Aorta (tissue), 5 donors: ENCODE results near the gene G6PC2. TPM values are rescaled to one million over a fixed set of nuclear protein-coding genes. Genes with fewer than 3 reads are reported as not detected.
"Not testable (repeated sequence)": the region's sequence is repeated elsewhere in the genome, so short reads cannot be mapped to it uniquely, and the experiment has no call there.

ENCODE experiments used
- ATAC-seq: fragments of 200-7000 bp; cut with Tn5 transposase; one replicate; pipeline ENCODE4 v1.9.1; 2022; ENCODE audit warnings: moderate library complexity; ENCODE audit not compliant: low FRiP score
- DNase-seq, 2 donors: peaks; one replicate each; pipeline ENCODE4 v3.0.0-alpha.2; 2020
- H3K27ac ChIP-seq, 2 donors: one replicate each; pipeline ENCODE4 v1.5.1; 2013; ENCODE audit warnings: low read length in 2 of 2, mild to moderate bottlenecking in 2 of 2, moderate library complexity in 2 of 2, control low read depth in 1 of 2, inconsistent platforms in 1 of 2, low read depth in 1 of 2
- H3K27me3 ChIP-seq, 2 donors: one replicate each; pipeline ENCODE4 v1.6.1; 2013; ENCODE audit warnings: control low read depth in 1 of 2, low read length in 1 of 2, mild to moderate bottlenecking in 1 of 2, moderate library complexity in 1 of 2; ENCODE audit not compliant: insufficient read depth in 2 of 2, control insufficient read depth in 1 of 2
- H3K36me3 ChIP-seq, 2 donors: one replicate each; pipeline ENCODE4 v1.6.1; 2013; ENCODE audit warnings: control low read depth in 1 of 2, low read length in 1 of 2, mild to moderate bottlenecking in 1 of 2; ENCODE audit not compliant: insufficient read depth in 2 of 2, control insufficient read depth in 1 of 2
- H3K4me1 ChIP-seq, 2 donors: one replicate each; pipeline ENCODE4 v1.6.1; 2013; ENCODE audit warnings: low read length in 2 of 2, control low read depth in 1 of 2, mild to moderate bottlenecking in 1 of 2, moderate library complexity in 1 of 2; ENCODE audit not compliant: insufficient read depth in 2 of 2, control insufficient read depth in 1 of 2
- H3K4me3 ChIP-seq, 2 donors: one replicate each; pipeline ENCODE4 v1.5.1; 2013; ENCODE audit warnings: low read length in 2 of 2, control low read depth in 1 of 2, mild to moderate bottlenecking in 1 of 2
- H3K9me3 ChIP-seq: one replicate; pipeline ENCODE4 v1.6.1; 2013; ENCODE audit warnings: mild to moderate bottlenecking, low read length; ENCODE audit not compliant: control insufficient read depth
- WGBS, 2 donors: extraction: QIAGEN DNeasy Blood & Tissue Kit; methylation state at CpG; one replicate each; pipeline ENCODE4 v1.1.7; 2013; 5-methylcytosine and 5-hydroxymethylcytosine counted together
- intact Hi-C, 2 donors: fragments of 100-400 bp; cut with DNase I; formaldehyde crosslinking; loops; one replicate each; pipeline versions ENCODE4 v1.14.2 to v1.15.0; 2022
- long read RNA-seq, 2 donors: library from polyadenylated mRNA; unstranded; transcript quantifications; one replicate each; pipeline ENCODE4 v2.0.0, GENCODE V29; 2020 to 2021
- polyA plus RNA-seq, 2 donors: library from polyadenylated mRNA; stranded (reverse); fragments of 200-250 nt; gene quantifications; one replicate each; pipeline ENCODE4 v1.2.3, GENCODE V29; 2013
- total RNA-seq, 2 donors: library from RNA; stranded (reverse); fragmentation: NEBNext Ultra II Directional; extraction: Animal tissue kit (Norgen Biotek cat#: 25700); gene quantifications; one replicate each; pipeline ENCODE4 v1.2.1, GENCODE V29; 2021
- donor health status: healthy with polysubstance abuse.
- donor health status: Bipolar disorder and iron deficiency.
- donor health status: DM: no; HTN: no; CAD: no.
- donor health status: DM: no; HTN: no; CAD: no.
- donor health status: DM: yes; HTN: yes; CAD: no.

Gene G6PC2, protein sequence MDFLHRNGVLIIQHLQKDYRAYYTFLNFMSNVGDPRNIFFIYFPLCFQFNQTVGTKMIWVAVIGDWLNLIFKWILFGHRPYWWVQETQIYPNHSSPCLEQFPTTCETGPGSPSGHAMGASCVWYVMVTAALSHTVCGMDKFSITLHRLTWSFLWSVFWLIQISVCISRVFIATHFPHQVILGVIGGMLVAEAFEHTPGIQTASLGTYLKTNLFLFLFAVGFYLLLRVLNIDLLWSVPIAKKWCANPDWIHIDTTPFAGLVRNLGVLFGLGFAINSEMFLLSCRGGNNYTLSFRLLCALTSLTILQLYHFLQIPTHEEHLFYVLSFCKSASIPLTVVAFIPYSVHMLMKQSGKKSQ
- total RNA-seq = under 1 TPM in 1 of 2 donors, not detected in 1; 0.23 TPM
- not detected for polyA plus RNA-seq
- long read RNA-seq, donor 1 = 0 reads
- long read RNA-seq, donor 2 = 0 reads

DNA sequence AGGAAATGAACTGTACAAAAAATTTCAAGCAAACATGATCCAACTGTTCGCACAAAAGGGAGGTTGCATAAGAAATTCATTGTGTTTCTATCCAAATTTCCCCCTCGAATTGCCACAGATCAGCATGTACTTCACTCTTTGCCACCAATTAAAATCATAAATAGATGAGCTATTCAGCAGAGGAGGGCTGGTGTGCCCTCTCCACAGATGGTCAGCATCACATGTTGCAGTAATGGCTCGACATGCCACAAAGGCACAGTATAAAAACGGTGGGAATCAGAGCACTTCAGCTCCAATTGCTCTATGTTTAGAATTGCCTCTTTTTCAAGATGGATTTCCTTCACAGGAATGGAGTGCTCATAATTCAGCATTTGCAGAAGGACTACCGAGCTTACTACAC, at the start of gene G6PC2:
Gene G6PC2, plus strand, starts transcription at position 289 of the 400 bp plus-strand sequence. Its CDS starts 41 bp downstream, at position 330.
- WGBS, 2 donors = 64 to 71% methylated on average over 5 of the region's 5 CpGs
- Histone ChIP-seq H3K9me3 (no peaks in the 10 kb centered on the region), H3K4me1 (no peaks in the 10 kb centered on the region), H3K27me3 (no peaks in the 10 kb centered on the region), H3K4me3 (no peak within 1 kb of the TSS), H3K36me3 (no peaks in the 10 kb centered on the region), H3K27ac (no peak within 1 kb of the TSS)
- ATAC-seq (no peak), DNase-seq (no peak)
- intact Hi-C loops = no loop called here

DNA sequence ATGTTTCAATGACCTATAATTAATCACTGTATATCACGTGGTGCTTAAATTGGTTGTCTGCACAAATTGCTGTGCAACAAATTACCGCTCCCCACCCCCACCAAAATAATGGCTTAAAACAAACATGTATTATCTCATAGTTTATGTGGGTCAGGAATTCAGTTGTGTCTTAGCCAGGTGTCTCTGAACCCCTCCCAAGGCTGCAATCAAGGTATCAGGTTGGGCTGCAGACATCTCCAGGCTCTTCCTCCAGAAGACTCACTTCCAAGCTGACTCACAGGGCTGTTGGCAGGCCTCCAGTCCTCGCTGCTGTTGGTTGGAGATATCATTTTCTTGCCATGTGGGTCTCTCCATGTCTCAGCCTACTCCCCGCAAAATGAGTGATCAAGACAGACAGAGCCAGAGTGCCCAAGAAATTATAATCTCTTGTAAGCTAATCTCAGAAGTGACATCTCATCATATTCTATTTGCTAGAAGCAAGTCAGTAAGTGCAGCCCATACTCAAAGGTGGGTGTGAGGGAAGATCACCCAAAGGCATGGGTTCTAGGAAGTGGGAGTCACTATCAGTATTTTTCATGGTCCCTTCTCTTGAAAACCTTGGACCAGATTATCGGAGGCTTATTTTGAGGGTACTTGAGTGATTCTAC, 49.3 kb upstream of the G6PC2 start:
- H3K27me3 ChIP-seq = no peaks in the 10 kb centered on the region
- H3K27ac ChIP-seq = no peak overlapping the region
- ATAC-seq (no peak), DNase-seq (peak in 1 of 2 donors; percentile 72)
- no peak overlapping the region for H3K4me3 ChIP-seq
- intact Hi-C loops = no loop called here
- H3K4me1 ChIP-seq = no peaks in the 10 kb centered on the region
- no peaks in the 10 kb centered on the region for H3K36me3 ChIP-seq
- no peaks in the 10 kb centered on the region for H3K9me3 ChIP-seq
- 79 to 81% methylated on average over 5 of the region's 5 CpGs for whole genome bisulfite sequencing, 2 donors

DNA sequence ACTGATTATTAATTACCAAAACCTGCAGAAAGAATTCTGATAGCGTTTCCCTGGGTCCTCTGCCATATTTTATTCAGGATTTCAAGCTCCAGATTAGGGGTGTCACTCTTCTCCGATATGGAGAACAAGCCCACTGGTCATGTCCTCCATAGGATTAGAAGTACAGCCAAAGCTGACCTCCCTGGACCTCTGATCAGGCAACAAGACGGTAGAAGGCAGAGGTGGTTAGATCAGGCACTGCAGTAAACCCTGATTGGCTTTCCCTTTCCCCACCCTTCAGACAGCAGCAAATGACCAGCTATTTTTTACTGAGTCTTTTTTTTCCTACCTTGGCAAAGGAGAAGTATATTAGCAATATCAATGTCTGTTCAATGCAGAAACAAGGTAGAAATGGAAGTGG, 48.6 kb upstream of the G6PC2 start:
- Histone ChIP-seq H3K9me3 (no peaks in the 10 kb centered on the region), H3K27ac (no peak overlapping the region), H3K27me3 (no peaks in the 10 kb centered on the region), H3K4me1 (no peaks in the 10 kb centered on the region), H3K4me3 (no peak overlapping the region), H3K36me3 (no peaks in the 10 kb centered on the region)
- ATAC-seq (no peak), DNase-seq (no peak)
- 31 to 52% methylated on average over 3 of the region's 3 CpGs for WGBS, 2 donors
- intact Hi-C loops = no loop called here

DNA sequence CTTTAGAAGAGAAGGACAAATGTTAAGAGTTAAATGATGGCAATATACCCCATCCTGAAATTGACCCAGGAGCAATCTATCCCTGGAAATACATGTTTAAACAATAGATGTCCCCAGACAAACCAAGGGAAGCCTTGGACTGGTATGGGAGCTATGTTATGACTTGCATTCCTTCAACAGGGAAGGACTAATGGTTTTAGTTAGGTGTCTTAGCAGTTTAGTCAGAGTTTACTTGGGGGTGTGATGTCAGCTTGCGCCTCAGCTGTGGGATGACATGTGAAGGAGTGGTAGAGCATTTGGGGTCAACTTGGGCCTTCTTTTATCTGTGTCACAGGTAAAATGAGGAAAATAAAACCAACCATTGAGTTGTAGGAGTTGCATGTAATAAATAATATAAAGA, 47.6 kb upstream of the G6PC2 start:
- no peak overlapping the region for H3K27ac ChIP-seq
- DNase-seq (no peak), ATAC-seq (no peak)
- intact Hi-C loops = no loop called here
- 99 to 100% methylated on average over 1 of the region's 1 CpG for WGBS, 2 donors
- H3K4me3 ChIP-seq = no peak overlapping the region
- H3K36me3 ChIP-seq = no peaks in the 10 kb centered on the region
- H3K9me3 ChIP-seq = no peaks in the 10 kb centered on the region
- no peaks in the 10 kb centered on the region for H3K27me3 ChIP-seq
- no peaks in the 10 kb centered on the region for H3K4me1 ChIP-seq

DNA sequence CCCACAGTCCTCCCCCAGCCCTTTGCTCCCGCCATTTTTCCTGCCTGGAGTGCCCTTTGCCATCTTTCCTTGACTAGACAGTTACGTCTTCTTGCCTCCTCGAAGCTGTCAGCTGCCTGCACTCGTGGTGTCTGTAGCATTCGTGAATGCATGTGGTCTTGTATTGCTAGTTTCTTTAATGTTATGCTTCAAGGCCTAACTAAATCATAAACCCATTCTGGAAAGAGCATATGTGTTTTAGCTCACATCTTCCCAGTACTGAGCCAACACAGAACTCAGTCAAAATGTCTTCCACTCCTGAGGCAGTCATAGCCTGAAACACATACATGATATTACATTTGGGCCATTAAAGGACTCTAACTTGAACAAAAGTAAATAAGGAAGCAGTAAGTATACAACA, 46.4 kb upstream of the G6PC2 start:
- WGBS, 2 donors = 95% methylated on average over 5 of the region's 5 CpGs
- Histone ChIP-seq H3K27me3 (no peaks in the 10 kb centered on the region), H3K27ac (no peak overlapping the region), H3K9me3 (no peaks in the 10 kb centered on the region), H3K4me1 (no peaks in the 10 kb centered on the region), H3K36me3 (no peaks in the 10 kb centered on the region), H3K4me3 (no peak overlapping the region)
- no peak for DNase-seq
- ATAC-seq = no peak
- intact Hi-C loops = no loop called here

DNA sequence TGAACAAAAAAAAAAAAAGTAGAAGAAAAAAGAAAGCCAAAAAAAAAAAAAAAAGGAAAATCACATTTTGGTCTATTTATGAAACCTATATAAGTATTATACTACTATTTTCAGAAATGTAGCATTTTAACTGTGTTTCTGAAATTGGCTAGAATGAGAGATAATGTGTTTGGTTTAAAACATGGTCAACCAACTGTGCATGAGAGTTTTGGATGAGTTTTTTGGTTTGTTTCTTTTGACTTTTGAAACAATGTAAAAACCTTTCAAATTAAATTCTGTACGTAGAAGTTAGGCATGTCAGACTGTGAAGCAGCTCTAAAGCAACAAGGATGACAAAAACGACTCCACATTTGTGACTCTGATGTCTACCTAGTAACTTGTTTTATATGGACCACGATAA, 45.5 kb upstream of the G6PC2 start:
- no peak for ATAC-seq
- 93 to 96% methylated on average over 3 of the region's 3 CpGs for WGBS, 2 donors
- intact Hi-C loops = no loop called here
- Histone ChIP-seq H3K9me3 (no peaks in the 10 kb centered on the region), H3K4me3 (no peak overlapping the region), H3K27me3 (no peaks in the 10 kb centered on the region), H3K4me1 (no peaks in the 10 kb centered on the region), H3K36me3 (no peaks in the 10 kb centered on the region), H3K27ac (no peak overlapping the region)
- no peak for DNase-seq

DNA sequence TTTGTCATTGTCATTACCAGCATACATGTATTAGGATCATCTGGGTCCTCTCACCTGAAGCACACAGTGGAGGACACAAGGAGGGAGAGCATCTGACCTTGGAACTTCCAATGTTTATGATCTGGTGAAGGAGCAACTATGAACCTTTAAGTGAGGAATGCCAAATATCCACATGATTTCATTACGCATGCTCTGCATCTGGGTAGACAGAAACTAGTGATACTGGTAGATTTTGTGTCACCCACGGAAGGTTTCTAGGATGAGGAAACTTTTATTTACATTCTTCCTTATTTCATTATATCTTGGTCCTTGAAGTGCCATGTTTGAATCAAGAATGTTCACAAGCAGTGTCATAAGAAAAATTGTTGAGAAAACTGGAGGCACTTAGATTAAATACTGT, 42.9 kb upstream of the G6PC2 start:
- Histone ChIP-seq H3K36me3 (no peaks in the 10 kb centered on the region), H3K27ac (no peak overlapping the region), H3K27me3 (no peaks in the 10 kb centered on the region), H3K9me3 (no peaks in the 10 kb centered on the region), H3K4me1 (no peaks in the 10 kb centered on the region), H3K4me3 (no peak overlapping the region)
- DNase-seq (no peak), ATAC-seq (no peak)
- 96 to 97% methylated on average over 2 of the region's 2 CpGs for WGBS, 2 donors
- intact Hi-C loops = no loop called here

DNA sequence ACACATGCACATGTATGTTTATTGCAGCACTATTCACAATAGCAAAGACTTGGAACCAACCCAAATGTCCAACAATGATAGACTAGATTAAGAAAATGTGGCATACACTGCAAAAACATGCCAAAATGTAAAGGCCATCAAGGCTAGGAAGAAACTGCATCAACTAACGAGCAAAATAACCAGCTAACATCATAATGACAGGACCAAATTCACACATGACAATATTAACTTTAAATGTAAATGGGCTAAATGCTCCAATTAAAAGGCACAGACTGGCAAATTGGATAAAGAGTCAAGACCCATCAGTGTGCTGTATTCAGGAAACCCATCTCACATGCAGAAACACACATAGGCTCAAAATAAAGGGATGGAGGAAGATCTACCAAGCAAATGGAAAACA, 33.9 kb upstream of the G6PC2 start:
- intact Hi-C loops, H3K9me3 ChIP-seq, H3K4me3 ChIP-seq, DNase-seq, H3K36me3 ChIP-seq, H3K27me3 ChIP-seq, ATAC-seq, H3K27ac ChIP-seq, H3K4me1 ChIP-seq: not testable (repeated sequence)
- WGBS, 2 donors = 95 to 100% methylated on average over 1 of the region's 1 CpG

DNA sequence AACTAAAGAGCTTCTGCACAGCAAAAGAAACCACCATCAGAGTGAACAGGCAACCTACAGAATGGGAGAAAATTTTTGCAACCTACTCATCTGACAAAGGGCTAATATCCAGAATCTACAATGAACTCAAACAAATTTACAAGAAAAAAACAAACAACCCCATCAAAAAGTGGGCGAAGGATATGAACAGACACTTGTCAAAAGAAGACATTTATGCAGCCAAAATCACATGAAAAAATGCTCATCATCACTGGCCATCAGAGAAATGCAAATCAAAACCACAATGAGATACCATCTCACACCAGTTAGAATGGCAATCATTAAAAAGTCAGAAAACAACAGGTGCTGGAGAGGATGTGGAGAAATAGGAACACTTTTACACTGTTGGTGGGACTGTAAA, 30.7 kb upstream of the G6PC2 start:
- H3K27me3 ChIP-seq, H3K36me3 ChIP-seq, intact Hi-C loops, H3K27ac ChIP-seq, ATAC-seq, DNase-seq, H3K4me3 ChIP-seq, H3K9me3 ChIP-seq, H3K4me1 ChIP-seq: not testable (repeated sequence)
- 92 to 100% methylated on average over 1 of the region's 1 CpG for WGBS, 2 donors
